ENCODE measurements around the gene YTHDC1.
"Not testable (repeated sequence)": the region's sequence is repeated elsewhere in the genome, so short reads cannot be mapped to it uniquely, and the experiment has no call there.

YTHDC1 gene

GRCh38 chr4:68287704-68288392 lies 62.0 kb downstream of the YTHDC1 start:
- DNase-seq, result no peak

- DNase-seq, result no peak
Measured at GRCh38 chr4:68283714-68284113, 66.2 kb downstream of the YTHDC1 start.

GRCh38 chr4:68283095-68283494 lies 66.8 kb downstream of the YTHDC1 start:
- no peak for DNase-seq

GRCh38 chr4:68281796-68282740 lies 67.8 kb downstream of the YTHDC1 start:
- DNase-seq, result not testable (repeated sequence)

GRCh38 chr4:68278029-68278428 lies 71.9 kb downstream of the YTHDC1 start:
- no peak for DNase-seq

GRCh38 chr4:68277627-68278026 lies 72.3 kb downstream of the YTHDC1 start:
- no peak for DNase-seq

GRCh38 chr4:68272860-68273259 lies 77.0 kb downstream of the YTHDC1 start:
- no peak for DNase-seq

GRCh38 chr4:68272380-68272779 lies 77.5 kb downstream of the YTHDC1 start:
- DNase-seq, result no peak

- DNase-seq, result peak in 1 of 2 experiments; percentile 47
Measured at GRCh38 chr4:68271851-68272357, 78.0 kb downstream of the YTHDC1 start.

- DNase-seq, result peak in 1 of 2 experiments; percentile 7
Measured at GRCh38 chr4:68267433-68267944, 82.4 kb downstream of the YTHDC1 start.

- no peak for DNase-seq
Measured at GRCh38 chr4:68264875-68265565, 84.9 kb downstream of the YTHDC1 start.

Data from SW 1271 (cell line).